CD4-positive, CD25-positive, alpha-beta regulatory T cell (primary cell): Measurements from ENCODE around the gene TEX19. TPM values are rescaled to one million over a fixed set of nuclear protein-coding genes. Genes with fewer than 3 reads are reported as not detected.
"Not testable (repeated sequence)": the region's sequence is repeated elsewhere in the genome, so short reads cannot be mapped to it uniquely, and the experiment has no call there.

ENCODE experiments used
- ATAC-seq, 2 donors: fragments of 150-1000 bp; cut with Tn5 transposase; one replicate each; pipeline ENCODE4 v1.10.0; 2021; ENCODE audit warnings: low read depth in 2 of 2, moderate number of reproducible peaks in 2 of 2, moderate library complexity in 1 of 2
- DNase-seq, 3 donors: peaks; one replicate each; pipeline versions ENCODE4 v3.0.0 to v3.0.0-alpha.2; 2012 to 2022; ENCODE audit warnings: mixed read lengths in 1 of 3
- H3K27ac ChIP-seq: one replicate; pipeline ENCODE4 v1.7.0; 2013; ENCODE audit warnings: mild to moderate bottlenecking, low read length; ENCODE audit not compliant: insufficient read depth, poor library complexity, severe bottlenecking
- H3K27me3 ChIP-seq: one replicate; pipeline ENCODE4 v1.7.0; 2013; ENCODE audit warnings: low read length; ENCODE audit not compliant: control insufficient read depth, insufficient read depth
- H3K36me3 ChIP-seq: one replicate; pipeline ENCODE4 v1.7.0; 2013; ENCODE audit warnings: mild to moderate bottlenecking, low read length, moderate library complexity; ENCODE audit not compliant: control insufficient read depth, insufficient read depth
- H3K4me1 ChIP-seq: 2 replicates; pipeline ENCODE4 v1.7.0; 2013; ENCODE audit warnings: mild to moderate bottlenecking, low read length; ENCODE audit not compliant: insufficient read depth, control insufficient read depth, poor library complexity, severe bottlenecking
- H3K4me3 ChIP-seq: one replicate; pipeline ENCODE4 v1.7.0; 2013; ENCODE audit warnings: low read depth, mild to moderate bottlenecking, low read length, moderate library complexity
- H3K9me3 ChIP-seq, 2 experiments: 1 replicate in 1 of 2; 2 replicates in 1 of 2; pipeline ENCODE4 v1.7.0; 2013; ENCODE audit warnings: low read length in 2 of 2, mild to moderate bottlenecking in 1 of 2, moderate library complexity in 1 of 2; ENCODE audit not compliant: control insufficient read depth in 2 of 2
- H3K27ac Mint-ChIP-seq, 3 donors: one replicate each; pipeline ENCODE4 v1.8.0; 2020 to 2022; ENCODE audit warnings: mild to moderate bottlenecking in 3 of 3, mixed read lengths in 3 of 3, moderate library complexity in 2 of 3
- H3K27me3 Mint-ChIP-seq: one replicate; pipeline ENCODE4 v1.8.0; 2022; ENCODE audit warnings: mild to moderate bottlenecking, mixed read lengths
- H3K36me3 Mint-ChIP-seq: one replicate; pipeline ENCODE4 v1.8.0; 2020; ENCODE audit warnings: mixed read lengths
- H3K4me1 Mint-ChIP-seq, 4 donors: one replicate each; pipeline ENCODE4 v1.8.0; 2020 to 2022; ENCODE audit warnings: mixed read lengths in 4 of 4, mild to moderate bottlenecking in 1 of 4
- H3K4me3 Mint-ChIP-seq, 4 donors: one replicate each; pipeline ENCODE4 v1.8.0; 2020 to 2022; ENCODE audit warnings: mild to moderate bottlenecking in 4 of 4, mixed read lengths in 4 of 4, moderate library complexity in 3 of 4
- H3K9me3 Mint-ChIP-seq, 7 donors: one replicate each; pipeline ENCODE4 v1.8.0; 2020 to 2022; ENCODE audit warnings: mixed read lengths in 7 of 7, mild to moderate bottlenecking in 3 of 7, moderate library complexity in 2 of 7
- polyA plus RNA-seq, 4 donors: library from polyadenylated mRNA; unstranded; fragments of 300-500 nt; fragmentation: Illumina TruSeq; gene quantifications; one replicate each; pipeline ENCODE4 v1.2.3, GENCODE V29; 2021
- total RNA-seq: library from RNA; stranded (reverse); gene quantifications from one replicate; pipeline ENCODE4 v1.2.3, GENCODE V29; 2022

Gene TEX19
- total and polyA plus RNA-seq, 5 donors from 2014 or later: not detected

- Histone ChIP-seq H3K4me3 (no peak overlapping the region), H3K27me3 (no peaks in the 10 kb centered on the region), H3K4me1 (peaks cover 6% of the 10 kb centered on the region), H3K9me3 (no peaks in the 10 kb centered on the region), H3K27ac (no peak overlapping the region), H3K36me3 (no peaks in the 10 kb centered on the region)
- H3K4me1 Mint-ChIP-seq: peaks cover 0 to 8% (median 5%) of the 10 kb centered on the region in 4 donors
- H3K27ac Mint-ChIP-seq: peak overlapping the region in 1 of 3 donors; percentile 59
- no peaks in the 10 kb centered on the region for H3K9me3 Mint-ChIP-seq
- no peak for ATAC-seq
- H3K36me3 Mint-ChIP-seq: no peaks in the 10 kb centered on the region
- DNase-seq: peak in 1 of 3 donors; percentile 37
- H3K27me3 Mint-ChIP-seq: peaks cover 16% of the 10 kb centered on the region
- H3K4me3 Mint-ChIP-seq: peak overlapping the region in 1 of 4 donors; percentile 23
Measured at GRCh38 chr17:82346342-82347300, 12.4 kb upstream of the TEX19 start.

DNA sequence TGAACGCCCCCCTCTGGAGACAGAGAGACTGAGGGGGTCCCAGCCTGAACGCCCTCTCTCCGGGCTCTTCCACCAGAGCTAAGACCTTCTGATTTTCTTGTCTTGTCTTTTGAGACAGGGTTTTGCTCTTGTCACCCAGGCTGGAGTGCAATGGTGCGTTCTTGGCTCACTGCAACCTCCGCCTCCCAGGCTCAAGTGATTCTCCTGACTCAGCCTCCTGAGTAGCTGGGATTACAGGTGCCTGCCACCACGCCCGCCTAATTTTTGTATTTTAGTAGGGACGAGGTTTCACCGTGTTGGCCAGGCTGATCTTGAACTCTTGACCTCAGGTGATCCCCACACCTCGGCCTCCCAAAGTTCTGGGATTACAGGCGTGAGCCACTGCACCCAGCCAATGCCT, 11.1 kb upstream of the TEX19 start:
- Mint-ChIP-seq H3K27me3 (peaks cover 16% of the 10 kb centered on the region), H3K27ac (peak overlapping the region in 1 of 3 donors; percentile 5)
- not testable (repeated sequence) for H3K4me3 Mint-ChIP-seq, H3K27me3 ChIP-seq, H3K4me1 Mint-ChIP-seq, H3K9me3 Mint-ChIP-seq, H3K4me3 ChIP-seq, H3K4me1 ChIP-seq, ATAC-seq, H3K36me3 Mint-ChIP-seq, DNase-seq, H3K36me3 ChIP-seq, H3K9me3 ChIP-seq, H3K27ac ChIP-seq

GRCh38 chr17:82348434-82348833, 10.6 kb upstream of the TEX19 start:
- no peak overlapping the region for H3K27ac ChIP-seq
- Mint-ChIP-seq H3K36me3 (no peaks in the 10 kb centered on the region), H3K9me3 (no peaks in the 10 kb centered on the region), H3K4me3 (no peak overlapping the region), H3K4me1 (peaks cover 0 to 8% (median 5%) of the 10 kb centered on the region in 4 donors), H3K27ac (no peak overlapping the region), H3K27me3 (peaks cover 16% of the 10 kb centered on the region)
- DNase-seq (no peak), ATAC-seq (no peak)
- H3K27me3 ChIP-seq: no peaks in the 10 kb centered on the region
- no peak overlapping the region for H3K4me3 ChIP-seq
- no peaks in the 10 kb centered on the region for H3K9me3 ChIP-seq
- H3K4me1 ChIP-seq: peaks cover 8% of the 10 kb centered on the region
- no peaks in the 10 kb centered on the region for H3K36me3 ChIP-seq

- ATAC-seq (no peak), DNase-seq (no peak)
- Mint-ChIP-seq H3K27me3 (peaks cover 16% of the 10 kb centered on the region), H3K4me1 (peaks cover 0 to 8% (median 5%) of the 10 kb centered on the region in 4 donors), H3K9me3 (no peaks in the 10 kb centered on the region), H3K36me3 (no peaks in the 10 kb centered on the region), H3K4me3 (no peak overlapping the region), H3K27ac (peak overlapping the region in 1 of 3 donors; percentile 25)
- no peaks in the 10 kb centered on the region for H3K27me3 ChIP-seq
- no peak overlapping the region for H3K4me3 ChIP-seq
- H3K9me3 ChIP-seq: no peaks in the 10 kb centered on the region
- no peaks in the 10 kb centered on the region for H3K36me3 ChIP-seq
- no peak overlapping the region for H3K27ac ChIP-seq
- H3K4me1 ChIP-seq: peaks cover 8% of the 10 kb centered on the region
Measured at GRCh38 chr17:82348866-82349265, 10.2 kb upstream of the TEX19 start.

GRCh38 chr17:82349287-82349701, 9.8 kb upstream of the TEX19 start:
- no peaks in the 10 kb centered on the region for H3K9me3 ChIP-seq
- no peaks in the 10 kb centered on the region for H3K36me3 ChIP-seq
- no peaks in the 10 kb centered on the region for H3K27me3 ChIP-seq
- ATAC-seq (no peak), DNase-seq (no peak)
- Mint-ChIP-seq H3K27ac (peak overlapping the region in 1 of 3 donors; percentile 25), H3K27me3 (peaks cover 16% of the 10 kb centered on the region), H3K4me1 (peaks cover 0 to 8% (median 5%) of the 10 kb centered on the region in 4 donors), H3K4me3 (no peak overlapping the region), H3K9me3 (no peaks in the 10 kb centered on the region), H3K36me3 (no peaks in the 10 kb centered on the region)
- peaks cover 8% of the 10 kb centered on the region for H3K4me1 ChIP-seq
- no peak overlapping the region for H3K27ac ChIP-seq
- H3K4me3 ChIP-seq: no peak overlapping the region

- DNase-seq (peak in 1 of 3 donors; percentile 58), ATAC-seq (no peak)
- Histone ChIP-seq H3K27me3 (no peaks in the 10 kb centered on the region), H3K27ac (no peak overlapping the region), H3K9me3 (no peaks in the 10 kb centered on the region), H3K36me3 (no peaks in the 10 kb centered on the region), H3K4me1 (peaks cover 8% of the 10 kb centered on the region), H3K4me3 (no peak overlapping the region)
- H3K27ac Mint-ChIP-seq: no peak overlapping the region
- no peak overlapping the region for H3K4me3 Mint-ChIP-seq
- no peaks in the 10 kb centered on the region for H3K9me3 Mint-ChIP-seq
- peaks cover 0 to 8% (median 5%) of the 10 kb centered on the region in 4 donors for H3K4me1 Mint-ChIP-seq
- H3K36me3 Mint-ChIP-seq: no peaks in the 10 kb centered on the region
- peaks cover 16% of the 10 kb centered on the region for H3K27me3 Mint-ChIP-seq
Measured at GRCh38 chr17:82350182-82351030, 8.6 kb upstream of the TEX19 start.

GRCh38 chr17:82351254-82351712, 7.8 kb upstream of the TEX19 start:
- Histone ChIP-seq H3K27me3 (no peaks in the 10 kb centered on the region), H3K36me3 (no peaks in the 10 kb centered on the region), H3K4me3 (no peak overlapping the region), H3K4me1 (peaks cover 8% of the 10 kb centered on the region), H3K9me3 (no peaks in the 10 kb centered on the region), H3K27ac (no peak overlapping the region)
- ATAC-seq: no peak
- Mint-ChIP-seq H3K27me3 (peaks cover 16% of the 10 kb centered on the region), H3K4me1 (peaks cover 0 to 7% (median 5%) of the 10 kb centered on the region in 4 donors), H3K9me3 (no peaks in the 10 kb centered on the region), H3K4me3 (no peak overlapping the region), H3K36me3 (no peaks in the 10 kb centered on the region), H3K27ac (no peak overlapping the region)
- DNase-seq: no peak
